ENCODE measurements around the gene LDLRAD3. TPM values are rescaled to one million over a fixed set of nuclear protein-coding genes. Genes with fewer than 3 reads are reported as not detected.
"Not testable (repeated sequence)": the region's sequence is repeated elsewhere in the genome, so short reads cannot be mapped to it uniquely, and the experiment has no call there.

Gene LDLRAD3
- total RNA-seq, 1 donor from 2014 or later, result 1.2 TPM

DNA sequence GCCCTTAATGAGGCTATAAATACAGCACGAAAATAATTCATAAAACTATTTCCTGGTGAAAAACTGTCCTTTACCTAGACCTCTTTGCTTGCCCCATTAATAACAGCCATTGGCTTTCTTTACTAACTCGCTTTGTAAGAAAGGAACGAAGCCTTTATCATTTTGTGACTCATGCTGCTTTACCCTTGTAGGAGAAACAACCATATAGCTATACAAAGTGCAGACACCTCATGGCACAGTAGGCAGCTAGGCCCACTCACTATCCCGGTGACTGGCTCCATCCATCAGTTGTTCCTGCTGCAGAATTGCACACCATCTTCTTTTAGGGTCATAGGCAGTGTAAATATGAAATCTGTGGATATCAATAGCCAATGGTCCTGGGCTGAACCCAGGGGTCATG is 85.8 kb downstream of the LDLRAD3 start:
- ATAC-seq (ENCODE audit: poor library complexity), result no peak
- DNase-seq, result no peak
- intact Hi-C loops (cut with DNase I), result loop anchor here (10.0 kb wide), 1 partner anchor 415 kb away; the partner anchor contains the start of gene FJX1

DNA sequence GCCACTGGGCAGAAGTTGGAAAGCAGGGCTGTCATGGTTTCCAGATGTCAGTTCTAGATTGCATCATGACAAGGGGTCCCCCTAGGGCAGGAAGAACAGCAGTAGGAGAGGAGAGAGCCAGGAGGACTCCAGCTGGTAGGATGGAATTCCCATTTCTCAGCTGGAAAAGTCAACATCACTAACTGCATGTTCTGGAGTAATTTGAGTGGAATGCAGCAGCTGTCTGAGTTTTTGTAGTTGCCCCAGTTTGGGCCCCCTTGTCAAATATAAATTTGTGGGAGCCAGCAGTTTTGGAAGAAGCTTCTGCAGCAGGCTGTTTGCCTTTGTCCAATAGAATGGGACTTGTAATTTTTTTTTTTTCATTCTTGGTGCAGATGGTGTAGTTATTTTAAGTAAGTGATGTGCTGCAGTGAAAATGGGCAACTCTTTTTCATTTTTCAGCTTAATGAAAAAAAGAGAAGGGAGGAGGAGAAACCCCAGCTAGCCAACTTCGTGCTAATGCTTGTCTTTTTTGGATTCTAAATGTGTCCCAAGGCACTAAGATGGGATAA is 86.9 kb downstream of the LDLRAD3 start:
- intact Hi-C loops (cut with DNase I), result no loop called here
- peak; percentile 84 for ATAC-seq (ENCODE audit: poor library complexity)
- no peak for DNase-seq

DNA sequence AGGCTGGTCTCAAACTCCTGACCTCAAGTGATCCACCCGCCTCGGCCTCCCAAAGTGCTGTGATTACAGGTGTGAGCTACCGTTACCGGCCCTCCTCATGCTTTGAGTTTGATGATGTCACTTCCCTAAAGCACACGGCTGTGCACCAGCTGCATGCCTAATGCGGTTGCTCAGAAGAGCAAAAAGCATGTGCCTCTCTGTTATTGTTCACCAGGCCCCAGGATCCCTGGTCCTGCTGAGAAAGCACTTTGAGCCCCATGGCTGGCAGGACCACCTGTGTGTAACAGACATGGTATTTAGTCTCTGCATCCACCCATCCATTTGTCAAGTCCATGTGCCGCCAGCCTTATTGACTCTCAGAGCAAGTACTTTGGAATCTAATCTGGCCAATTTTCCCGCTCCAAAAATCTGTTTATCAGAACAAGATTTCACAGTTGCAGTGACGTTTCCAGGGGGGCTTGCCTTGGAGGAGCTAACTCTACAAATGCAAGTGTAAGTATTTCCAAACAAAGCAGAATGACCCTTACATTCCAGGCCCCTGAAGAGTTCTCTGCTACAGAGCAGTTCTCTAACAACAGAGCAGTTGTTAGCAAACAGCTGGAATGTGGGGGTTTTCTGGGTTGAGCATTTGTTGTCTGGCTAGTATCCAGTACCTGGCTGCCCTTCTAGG is 89.4 kb downstream of the LDLRAD3 start:
- ATAC-seq (ENCODE audit: poor library complexity), result no peak
- intact Hi-C loops (cut with DNase I), result no loop called here
- DNase-seq, result no peak

DNA sequence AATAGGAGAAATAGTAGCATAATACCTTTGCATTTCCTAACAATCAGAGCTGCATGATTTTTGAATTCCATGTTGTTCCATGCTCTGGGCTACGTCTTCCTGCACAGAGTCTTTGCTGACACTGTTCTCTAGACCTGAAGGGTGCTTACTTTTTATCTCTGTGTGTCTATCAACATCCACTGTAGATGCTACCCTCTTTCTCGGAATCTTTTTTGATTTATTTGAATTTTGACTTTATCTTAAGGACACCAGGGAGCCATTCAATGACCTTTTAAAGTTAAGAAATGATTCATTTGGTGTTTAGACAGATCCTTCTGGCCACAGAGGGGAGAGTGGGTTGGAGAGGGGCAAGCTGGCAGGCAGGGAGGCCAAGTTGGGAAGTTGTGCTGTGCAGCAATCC is 90.1 kb downstream of the LDLRAD3 start:
- DNase-seq (no peak), ATAC-seq (ENCODE audit: poor library complexity) (no peak)
- intact Hi-C loops (cut with DNase I), result no loop called here

DNA sequence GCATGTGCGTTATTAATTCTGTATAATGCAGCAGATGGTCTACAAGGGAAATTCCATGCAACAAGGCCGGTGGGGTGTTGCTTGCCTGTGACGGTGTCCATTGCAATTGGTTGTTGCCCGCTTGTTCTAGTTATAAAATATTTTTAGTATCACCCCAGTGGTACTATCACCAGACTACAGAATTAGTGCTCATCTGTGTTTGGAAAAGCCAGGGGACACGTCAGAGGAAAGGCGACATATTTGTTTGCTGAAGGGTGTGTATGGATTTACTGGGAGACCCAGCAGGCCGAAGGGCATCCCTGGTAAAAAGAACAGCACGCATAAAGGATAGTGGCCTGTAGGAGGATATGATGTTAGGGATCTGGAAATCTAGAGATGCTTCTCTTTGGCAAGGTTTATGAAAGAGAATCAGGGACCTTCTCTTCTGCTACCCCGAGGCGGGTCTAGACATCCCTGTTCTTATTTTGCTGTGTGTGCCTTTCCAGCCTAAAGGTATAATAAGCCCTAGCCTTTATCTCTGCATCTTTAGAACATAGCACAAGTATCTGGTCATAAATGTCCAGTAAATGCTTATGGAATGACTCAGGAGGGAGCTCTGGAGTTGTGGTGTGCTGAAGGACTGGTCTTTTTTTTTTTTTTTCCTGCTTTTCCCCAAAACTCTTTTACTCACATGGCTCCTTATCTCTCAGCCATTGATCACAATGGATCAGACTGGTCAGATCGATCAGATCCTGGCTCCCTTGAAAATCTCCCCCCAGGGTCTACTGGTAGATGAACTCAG is 90.9 kb downstream of the LDLRAD3 start:
- ATAC-seq (ENCODE audit: poor library complexity) (no peak), DNase-seq (no peak)

DNA sequence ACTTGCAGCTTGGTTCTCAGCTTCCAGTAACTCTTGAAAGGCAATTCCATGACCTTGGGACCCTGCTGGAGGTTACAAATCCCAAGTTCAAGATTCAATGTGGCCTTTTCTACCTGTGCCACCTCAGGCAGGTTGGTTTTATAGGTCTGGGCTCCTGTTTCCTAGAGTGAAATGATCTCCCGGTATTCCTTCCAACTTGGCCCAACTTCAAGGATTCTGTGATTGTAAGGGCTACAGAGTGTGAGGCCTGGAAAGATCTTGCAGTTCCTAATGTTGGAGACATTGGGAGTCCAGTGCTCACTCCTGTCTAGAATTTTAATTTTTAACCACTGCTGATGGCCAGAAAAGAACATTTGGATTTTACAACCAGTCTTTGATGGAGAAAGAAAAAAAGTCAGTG is 91.6 kb downstream of the LDLRAD3 start:
- ATAC-seq (ENCODE audit: poor library complexity) (no peak), DNase-seq (no peak)
- intact Hi-C loops (cut with DNase I), result no loop called here

More for the DNA sequence above, 90.9 kb downstream of the LDLRAD3 start:
- intact Hi-C loops (cut with DNase I), result no loop called here

DNA sequence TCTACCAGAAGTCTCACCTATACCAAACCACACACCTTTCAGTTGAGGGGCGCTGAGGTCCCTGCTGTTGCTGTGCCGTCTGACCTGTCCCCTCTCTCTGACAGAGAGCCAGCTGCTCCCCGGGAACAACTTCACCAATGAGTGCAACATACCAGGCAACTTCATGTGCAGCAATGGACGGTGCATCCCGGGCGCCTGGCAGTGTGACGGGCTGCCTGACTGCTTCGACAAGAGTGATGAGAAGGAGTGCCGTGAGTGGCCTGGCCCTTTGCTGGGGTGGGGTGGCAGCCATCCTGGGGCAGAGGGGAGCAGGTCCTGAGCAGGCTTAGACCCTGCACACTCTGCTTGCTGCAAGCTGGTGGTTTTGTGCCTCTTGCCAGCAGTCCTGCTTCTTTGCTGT is 92.1 kb downstream of the LDLRAD3 start:
- DNase-seq (no peak), ATAC-seq (ENCODE audit: poor library complexity) (no peak)
- intact Hi-C loops (cut with DNase I), result no loop called here

DNA sequence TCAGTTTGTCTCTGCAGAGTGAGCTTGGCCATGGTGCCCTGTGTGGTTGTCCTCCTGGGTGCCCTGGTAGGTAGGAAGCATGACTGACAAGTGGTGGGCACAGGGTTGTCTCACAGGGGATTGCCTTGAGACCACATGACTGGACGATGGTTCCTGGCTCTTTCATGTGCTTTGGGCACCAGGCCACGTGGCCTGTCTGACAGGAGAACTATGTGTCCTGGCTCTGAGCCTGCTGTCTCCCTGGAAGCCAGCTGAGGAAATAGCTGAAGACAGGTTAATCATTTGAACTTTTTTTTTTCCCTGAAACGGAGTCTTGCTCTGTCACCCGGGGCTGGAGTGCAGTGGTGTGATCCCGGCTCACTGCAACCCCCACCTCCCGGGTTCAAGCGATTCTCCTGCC is 93.2 kb downstream of the LDLRAD3 start:
- peak; percentile 56 for DNase-seq

DNA sequence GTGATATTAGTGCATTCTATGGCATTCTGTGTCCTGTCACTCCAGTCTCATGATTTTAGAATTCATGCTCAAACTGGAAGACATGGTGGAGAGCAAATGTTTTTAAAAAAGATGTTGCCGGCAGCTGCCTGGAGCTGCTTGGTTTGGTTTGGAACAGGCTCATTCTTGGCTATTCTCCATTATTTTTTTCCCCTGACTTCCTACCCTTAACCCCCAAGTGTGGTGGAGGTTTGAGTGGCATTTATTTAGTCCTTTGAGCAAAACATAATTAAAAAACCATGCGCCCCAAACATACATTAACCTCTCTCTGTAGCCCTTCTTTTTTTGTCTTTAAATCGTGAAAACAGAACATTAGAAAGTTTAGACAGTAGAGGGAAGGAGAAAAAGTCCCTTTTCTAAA is 94.7 kb downstream of the LDLRAD3 start:
- intact Hi-C loops (cut with DNase I), result no loop called here
- no peak for DNase-seq
- no peak for ATAC-seq (ENCODE audit: poor library complexity)

More for the DNA sequence above, 93.2 kb downstream of the LDLRAD3 start:
- intact Hi-C loops (cut with DNase I), result no loop called here
- peak; percentile 58 for ATAC-seq (ENCODE audit: poor library complexity)

DNA sequence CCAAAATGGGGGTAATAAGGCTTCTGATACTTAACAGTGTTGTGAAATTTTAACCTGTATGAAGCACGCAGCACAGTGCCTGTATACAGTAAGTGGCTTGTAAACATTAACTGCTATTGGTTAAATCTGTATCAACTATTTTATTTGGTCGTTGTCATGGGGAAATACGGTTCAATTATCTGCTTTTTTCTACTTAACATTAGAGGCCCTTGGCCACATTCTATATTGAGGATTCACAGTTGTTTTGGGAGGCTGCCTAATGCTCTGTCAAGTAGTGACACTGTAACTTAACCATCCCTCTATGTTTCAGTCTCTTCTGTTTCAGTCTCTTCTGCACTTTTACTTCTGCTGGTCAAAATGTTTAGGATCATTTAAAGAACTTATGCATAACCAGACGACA is 95.6 kb downstream of the LDLRAD3 start:
- DNase-seq (no peak), ATAC-seq (ENCODE audit: poor library complexity) (no peak)
- intact Hi-C loops (cut with DNase I), result no loop called here

DNA sequence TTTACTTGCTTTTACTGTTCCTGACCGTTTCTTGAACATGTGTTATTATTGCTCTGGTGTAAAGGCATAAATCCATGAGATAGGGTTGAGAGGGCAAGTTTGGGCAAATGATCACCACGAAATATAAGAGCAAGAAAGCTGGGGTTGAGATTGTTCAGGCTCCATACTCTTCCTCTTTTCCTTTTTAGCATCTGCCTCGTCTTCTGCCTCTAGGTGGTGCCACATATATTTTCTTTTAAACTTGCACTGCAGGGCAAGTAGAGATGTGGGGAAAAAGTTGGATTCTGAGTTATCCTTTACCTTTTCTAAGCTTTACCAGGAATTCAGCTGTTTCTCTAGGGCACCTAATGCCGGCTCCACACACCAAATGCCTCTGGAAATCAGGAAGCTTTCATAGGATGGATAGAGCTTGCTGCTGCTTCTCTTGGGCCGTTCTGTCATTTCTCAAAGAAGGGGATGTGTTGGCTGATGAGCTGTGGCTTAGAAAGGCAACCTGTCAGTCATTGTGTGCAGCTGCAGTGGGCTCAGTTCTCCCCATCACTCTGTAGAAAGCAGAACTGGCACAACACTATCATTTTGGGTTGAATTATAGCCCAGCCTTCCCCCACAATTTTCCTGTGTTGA is 98.2 kb downstream of the LDLRAD3 start:
- DNase-seq (no peak), ATAC-seq (ENCODE audit: poor library complexity) (no peak)
- intact Hi-C loops (cut with DNase I), result no loop called here

DNA sequence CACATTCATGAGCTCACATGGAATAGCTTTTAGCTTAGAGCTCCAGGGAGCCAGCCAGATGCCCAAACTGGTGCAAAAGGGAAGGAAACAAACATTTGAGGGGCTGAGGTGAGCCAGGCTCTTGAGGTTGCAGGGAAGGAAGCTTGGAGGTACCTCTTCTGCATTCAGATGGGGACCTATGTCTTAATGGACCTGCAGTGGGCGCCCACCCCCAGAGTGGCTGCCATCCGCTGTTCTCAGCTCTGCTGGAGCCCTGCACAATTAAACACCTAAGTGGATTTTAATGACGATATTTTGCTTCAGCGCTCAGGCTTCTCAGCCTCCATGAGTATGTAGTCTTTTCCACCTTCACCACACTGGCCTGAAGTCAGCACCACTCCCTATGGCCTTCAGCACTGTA is 100.8 kb downstream of the LDLRAD3 start:
- DNase-seq, result no peak
- ATAC-seq (ENCODE audit: poor library complexity), result no peak
- intact Hi-C loops (cut with DNase I), result no loop called here

DNA sequence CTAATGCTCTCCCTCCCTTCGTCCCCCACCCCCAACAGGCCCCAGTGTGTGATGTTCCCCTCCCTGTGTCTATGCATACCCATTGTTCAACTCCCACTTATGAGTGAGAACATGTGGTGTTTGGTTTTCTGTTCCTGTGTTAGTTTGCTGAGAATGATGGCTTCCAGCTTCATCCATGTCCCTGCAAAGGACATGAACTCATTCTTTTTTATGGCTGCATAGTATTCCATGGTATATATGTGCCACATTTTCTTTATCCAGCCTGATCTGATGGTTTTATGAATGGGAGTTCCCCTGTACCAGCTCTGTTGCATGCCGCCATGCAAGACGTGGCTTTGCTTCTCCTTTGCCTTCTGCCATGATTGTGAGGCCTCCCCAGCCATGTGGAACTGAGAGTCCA is 102.1 kb downstream of the LDLRAD3 start:
- ATAC-seq (ENCODE audit: poor library complexity), result not testable (repeated sequence)

DNA sequence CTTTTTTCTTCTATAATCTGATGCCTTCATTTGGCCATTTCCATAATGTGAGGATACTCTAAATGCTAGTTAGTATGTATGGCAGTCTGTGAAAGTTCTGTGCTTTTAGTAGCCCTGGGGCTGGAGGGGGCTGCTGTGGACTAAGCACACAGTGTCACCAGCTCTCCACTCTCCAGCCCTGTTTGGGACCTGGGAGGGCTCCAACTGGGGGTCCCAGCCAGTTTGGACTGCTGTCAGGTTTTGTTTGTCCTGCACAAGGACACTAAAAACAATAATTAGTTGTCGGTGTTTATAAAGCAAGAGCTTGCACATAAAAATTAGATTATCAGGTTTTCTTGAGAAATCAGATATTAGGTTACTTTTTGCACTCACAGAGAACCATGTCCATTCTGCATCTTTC is 103.1 kb downstream of the LDLRAD3 start:
- DNase-seq (no peak), ATAC-seq (ENCODE audit: poor library complexity) (no peak)
- intact Hi-C loops (cut with DNase I), result no loop called here

More for the DNA sequence above, 102.1 kb downstream of the LDLRAD3 start:
- DNase-seq; intact Hi-C loops (cut with DNase I): not testable (repeated sequence)

DNA sequence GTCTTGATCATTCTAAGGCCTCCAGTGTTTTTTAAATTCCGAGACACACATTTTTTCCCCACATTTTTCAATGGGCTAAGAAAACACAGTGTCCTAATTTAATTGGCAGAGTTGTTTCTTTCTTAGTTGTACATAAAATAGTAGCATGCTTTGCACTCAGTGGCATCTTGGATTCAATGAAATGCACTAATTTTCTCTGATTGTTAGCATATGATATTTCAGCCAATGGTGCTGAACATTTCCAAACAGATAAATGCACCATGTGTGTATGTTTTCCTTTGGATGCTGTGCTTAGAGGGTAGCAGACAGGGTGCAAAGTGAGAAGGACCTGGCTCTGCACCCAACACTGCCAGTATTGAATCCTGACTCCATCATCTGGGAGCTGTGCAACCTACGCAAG is 103.5 kb downstream of the LDLRAD3 start:
- no peak for ATAC-seq (ENCODE audit: poor library complexity)
- DNase-seq, result no peak
- intact Hi-C loops (cut with DNase I), result no loop called here

DNA sequence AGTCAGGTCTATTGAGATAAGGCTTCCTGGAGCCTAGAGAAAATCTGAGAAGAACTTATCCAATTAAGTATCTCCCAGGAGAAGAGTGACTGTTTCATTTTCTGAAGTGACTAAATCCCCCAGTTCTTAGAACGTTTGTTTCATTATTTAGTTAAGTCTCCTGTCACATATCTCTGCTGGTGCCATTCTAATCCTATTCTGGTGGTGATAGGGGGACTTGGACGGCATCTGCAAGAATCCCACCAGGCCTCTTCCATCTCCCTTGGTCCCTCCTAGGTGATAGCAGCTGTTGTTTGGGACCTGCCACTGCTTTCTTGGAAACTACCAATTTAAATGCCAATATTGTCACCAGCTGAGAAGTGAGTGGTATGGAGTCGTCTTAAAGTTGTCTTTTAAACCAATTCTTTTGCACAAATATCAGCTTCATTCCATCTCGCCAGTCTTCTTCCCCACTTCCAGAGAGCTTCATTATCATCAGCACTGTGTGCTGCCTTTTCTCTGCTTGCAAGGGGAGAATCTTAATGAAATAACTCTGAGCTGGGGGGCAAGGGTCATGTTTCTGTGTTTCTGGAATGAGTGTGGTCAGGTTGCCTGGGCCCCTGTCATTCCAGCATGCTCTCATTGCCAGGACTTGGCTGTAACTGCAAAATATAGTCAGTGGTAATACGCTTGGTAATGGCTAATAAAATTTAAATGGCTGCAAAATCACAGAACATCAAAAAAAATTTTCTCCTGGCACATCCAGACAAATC is 104.8 kb downstream of the LDLRAD3 start:
- no peak for DNase-seq
- no peak for ATAC-seq (ENCODE audit: poor library complexity)
- intact Hi-C loops (cut with DNase I), result no loop called here

DNA sequence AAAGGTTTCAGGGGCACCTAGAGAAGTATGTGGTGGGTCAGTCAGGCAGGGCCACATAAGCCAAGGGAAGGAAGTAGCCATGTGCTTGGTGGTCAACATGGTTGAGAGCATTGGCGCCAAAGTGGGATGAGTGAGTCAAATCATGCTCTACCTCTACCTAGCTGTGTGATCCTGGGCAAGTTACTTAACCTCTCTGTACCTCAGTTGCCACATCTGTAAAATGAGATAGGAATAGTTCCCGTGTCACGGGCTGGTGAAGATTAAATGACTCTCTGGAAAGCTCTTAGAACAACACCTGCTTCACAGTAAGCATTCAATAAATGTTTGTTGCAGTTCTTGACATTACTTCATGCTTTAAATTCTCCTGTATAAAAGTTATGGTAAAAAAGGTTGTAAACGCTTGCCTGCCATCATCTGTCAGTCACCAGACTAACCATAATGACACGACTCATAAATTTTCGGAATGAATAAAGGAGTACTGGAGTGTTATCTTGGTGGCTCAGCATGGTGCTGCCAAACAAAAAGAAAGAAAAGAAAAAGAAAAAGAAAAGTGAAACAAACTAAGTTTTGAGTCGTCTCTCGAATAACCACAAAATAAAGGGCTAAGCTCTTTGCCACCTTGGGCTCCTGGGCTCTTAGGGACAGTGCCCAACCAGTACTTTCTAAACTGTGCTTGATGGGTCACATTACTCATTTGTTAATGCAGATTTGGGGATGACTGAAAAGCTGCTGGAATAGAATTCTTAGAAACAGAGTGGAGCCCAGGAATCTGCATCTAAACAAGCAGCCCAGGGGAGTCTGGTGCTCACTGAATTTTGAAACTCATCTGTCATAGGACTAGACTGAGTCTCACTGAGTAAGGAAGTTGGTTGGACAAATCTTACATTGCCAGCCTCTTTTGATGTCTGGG is 107.6 kb downstream of the LDLRAD3 start:
- DNase-seq (no peak), ATAC-seq (ENCODE audit: poor library complexity) (no peak)
- intact Hi-C loops (cut with DNase I), result no loop called here

DNA sequence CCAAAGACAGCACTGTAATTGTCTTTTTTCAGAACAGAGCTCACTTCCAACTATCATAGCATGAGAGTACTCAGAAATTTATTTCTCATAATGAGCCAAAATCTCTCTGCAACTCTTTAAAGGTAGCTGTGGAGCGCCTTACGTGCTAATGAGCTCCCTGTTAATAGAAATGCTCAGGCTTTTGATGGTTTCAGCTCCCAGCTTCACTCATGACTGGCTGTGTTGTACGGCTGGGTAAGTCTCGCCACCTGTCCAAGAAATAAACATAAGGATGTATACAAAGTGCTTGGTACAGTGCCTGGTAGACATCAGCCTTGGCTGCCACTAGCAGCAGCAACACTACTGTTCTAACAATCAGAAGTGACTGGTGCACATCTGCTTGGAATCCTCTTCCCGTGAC is 109.4 kb downstream of the LDLRAD3 start:
- intact Hi-C loops (cut with DNase I), result no loop called here
- DNase-seq (no peak), ATAC-seq (ENCODE audit: poor library complexity) (no peak)
